Vagina (tissue), 2 donors: ENCODE data around the gene TMEM17.

Experiments
- POLR2A ChIP-seq, 2 donors: fragments of 450-650 bp; IDR thresholded peaks; one replicate each; pipeline ENCODE4 v1.6.1; 2017; ENCODE audit warnings: antibody characterized with exemption in 2 of 2, mild to moderate bottlenecking in 2 of 2, moderate library complexity in 2 of 2
- TF ChIP-seq, protein P1 (sequence below), 3 experiments: fragments of 450-650 bp in 2 of 3; fragments of 200-600 bp in 1 of 3; sonication (generic) in 1 of 3; IDR thresholded peaks; one replicate each; pipeline ENCODE4 v1.5.1; 2017 to 2019; ENCODE audit warnings: antibody characterized with exemption in 3 of 3, mild to moderate bottlenecking in 2 of 3, moderate library complexity in 2 of 3

DNA sequence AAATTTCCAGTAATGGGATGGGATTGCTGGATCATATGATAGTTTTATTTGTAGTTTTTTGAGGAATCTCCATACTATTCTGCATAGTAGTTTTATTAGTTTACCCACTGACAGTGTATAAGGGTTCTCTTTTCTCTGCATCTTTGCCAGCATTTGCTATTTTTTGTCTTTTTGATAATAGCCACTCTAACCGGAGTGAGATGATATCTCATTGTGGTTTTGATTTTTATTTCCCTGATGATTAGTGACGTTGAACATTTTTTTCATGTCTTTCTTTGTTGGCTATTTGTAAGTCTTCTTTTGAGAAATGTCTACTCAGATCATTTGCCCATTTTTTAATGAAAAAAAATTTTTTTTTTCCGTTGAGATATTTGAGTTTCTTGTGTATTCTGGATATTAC lies 26.1 kb downstream of the TMEM17 start:
- TF ChIP-seq POLR2A (IDR thresholded peaks at IDR 0.05), result no peak
- TF ChIP-seq, protein P1, sequence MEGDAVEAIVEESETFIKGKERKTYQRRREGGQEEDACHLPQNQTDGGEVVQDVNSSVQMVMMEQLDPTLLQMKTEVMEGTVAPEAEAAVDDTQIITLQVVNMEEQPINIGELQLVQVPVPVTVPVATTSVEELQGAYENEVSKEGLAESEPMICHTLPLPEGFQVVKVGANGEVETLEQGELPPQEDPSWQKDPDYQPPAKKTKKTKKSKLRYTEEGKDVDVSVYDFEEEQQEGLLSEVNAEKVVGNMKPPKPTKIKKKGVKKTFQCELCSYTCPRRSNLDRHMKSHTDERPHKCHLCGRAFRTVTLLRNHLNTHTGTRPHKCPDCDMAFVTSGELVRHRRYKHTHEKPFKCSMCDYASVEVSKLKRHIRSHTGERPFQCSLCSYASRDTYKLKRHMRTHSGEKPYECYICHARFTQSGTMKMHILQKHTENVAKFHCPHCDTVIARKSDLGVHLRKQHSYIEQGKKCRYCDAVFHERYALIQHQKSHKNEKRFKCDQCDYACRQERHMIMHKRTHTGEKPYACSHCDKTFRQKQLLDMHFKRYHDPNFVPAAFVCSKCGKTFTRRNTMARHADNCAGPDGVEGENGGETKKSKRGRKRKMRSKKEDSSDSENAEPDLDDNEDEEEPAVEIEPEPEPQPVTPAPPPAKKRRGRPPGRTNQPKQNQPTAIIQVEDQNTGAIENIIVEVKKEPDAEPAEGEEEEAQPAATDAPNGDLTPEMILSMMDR (IDR thresholded peaks at IDR 0.05), result no peak
